SK-N-SH (cell line): ENCODE results near the gene WWC1. TPM values are rescaled to one million over a fixed set of nuclear protein-coding genes. Genes with fewer than 3 reads are reported as not detected.

Experiments used
- CTCF ChIA-PET: fragments of 300-600, 350-600 bp; formaldehyde crosslinking; extraction: SDS; loops from one replicate; lab custom pipeline; 2021; lab: Yijun Ruan, JAX
- POLR2A ChIA-PET: fragments of 350-600 bp; sonication (Branson Sonifier 250); formaldehyde crosslinking; extraction: SDS; loops from one replicate; lab custom pipeline; 2020; ENCODE audit warnings: antibody characterized with exemption, inconsistent platforms; lab: Yijun Ruan, JAX
- DNase-seq: peaks from one replicate; pipeline ENCODE4 v3.0.0; 2012
- H2AFZ ChIP-seq: fragments of 200-600 bp; sonication (generic); 2 replicates; pipeline ENCODE4 v1.8.1; 2016; ENCODE audit warnings: antibody characterized with exemption, mild to moderate bottlenecking, low read depth
- H3F3A ChIP-seq: fragments of 200-600 bp; sonication (generic); replicated peaks from 2 replicates; pipeline ENCODE3; 2016; ENCODE audit warnings: antibody characterized with exemption, mild to moderate bottlenecking; ENCODE audit not compliant: insufficient read depth
- H3K27ac ChIP-seq, 2 experiments: fragments of 200-500 bp in 1 of 2; fragments of 200-600 bp in 1 of 2; sonication (Bioruptor generic) in 1 of 2; sonication (generic), shearing (Covaris generic) in 1 of 2; 2 replicates each; pipeline versions ENCODE4 v1.5.1 to v1.6.1; 2014 to 2016; ENCODE audit warnings: low read depth in 2 of 2, inconsistent platforms in 1 of 2, low read length in 1 of 2, mild to moderate bottlenecking in 1 of 2, mixed read lengths in 1 of 2
- H3K27me3 ChIP-seq: fragments of 200-600 bp; sonication (generic), shearing (Covaris generic); 2 replicates; pipeline ENCODE4 v1.6.1; 2016; ENCODE audit warnings: mixed run types; ENCODE audit not compliant: insufficient read depth
- H3K36me3 ChIP-seq, 2 experiments: fragments of 200-500 bp in 1 of 2; fragments of 200-600 bp in 1 of 2; sonication (Bioruptor generic) in 1 of 2; sonication (generic) in 1 of 2; replicated peaks in 1 of 2; 2 replicates each; pipeline versions ENCODE3 to v1.5.1; 2014 to 2016; ENCODE audit warnings: low read length in 1 of 2, mild to moderate bottlenecking in 1 of 2; ENCODE audit not compliant: insufficient read depth in 2 of 2, control insufficient read depth in 1 of 2
- H3K4me1 ChIP-seq, 2 experiments: fragments of 200-500 bp in 1 of 2; fragments of 200-600 bp in 1 of 2; sonication (Bioruptor generic) in 1 of 2; sonication (generic), shearing (Covaris generic) in 1 of 2; 2 replicates each; pipeline versions ENCODE4 v1.5.1 to v1.6.1; 2014 to 2016; ENCODE audit warnings: low read depth in 1 of 2, low read length in 1 of 2, mixed run types in 1 of 2; ENCODE audit not compliant: insufficient read depth in 2 of 2, control insufficient read depth in 1 of 2
- H3K4me2 ChIP-seq: fragments of 200-600 bp; sonication (generic), shearing (Covaris generic); 2 replicates; pipeline ENCODE4 v1.6.1; 2017; ENCODE audit warnings: mixed run types
- H3K4me3 ChIP-seq, 2 experiments: fragments of 200-500 bp in 1 of 2; fragments of 200-600 bp in 1 of 2; sonication (Bioruptor generic) in 1 of 2; sonication (generic), shearing (Covaris generic) in 1 of 2; 2 replicates each; pipeline versions ENCODE4 v1.5.1 to v1.8.1; 2014 to 2016; ENCODE audit warnings: low read depth in 2 of 2, inconsistent platforms in 1 of 2, low read length in 1 of 2, mild to moderate bottlenecking in 1 of 2, mixed read lengths in 1 of 2, moderate library complexity in 1 of 2
- H3K79me2 ChIP-seq: fragments of 200-600 bp; sonication (generic); 2 replicates; pipeline ENCODE4 v1.8.1; 2017; ENCODE audit warnings: mild to moderate bottlenecking; ENCODE audit not compliant: insufficient read depth
- H3K9ac ChIP-seq: fragments of 200-600 bp; sonication (generic); 2 replicates; pipeline ENCODE4 v1.6.1; 2017; ENCODE audit warnings: mixed run types
- H3K9me2 ChIP-seq: fragments of 200-600 bp; sonication (generic); 2 replicates; pipeline ENCODE4 v1.6.1; 2017; ENCODE audit warnings: mixed run types
- H3K9me3 ChIP-seq: fragments of 200-600 bp; sonication (generic); 2 replicates; pipeline ENCODE4 v1.6.1; 2017; ENCODE audit warnings: mixed run types, mild to moderate bottlenecking, moderate library complexity
- H4K20me1 ChIP-seq: fragments of 200-600 bp; sonication (generic); 2 replicates; pipeline ENCODE4 v1.6.1; 2017; ENCODE audit warnings: mild to moderate bottlenecking, mixed run types; ENCODE audit not compliant: insufficient read depth
- CHD2 ChIP-seq: fragments of 150-350 bp; IDR thresholded peaks from 2 replicates; pipeline ENCODE4 v1.6.1; 2018; ENCODE audit warnings: low read length; ENCODE audit not compliant: partially characterized antibody
- EZH2phosphoT487 ChIP-seq: fragments of 200-600 bp; sonication (generic); IDR thresholded peaks from 2 replicates; pipeline ENCODE4 v1.6.1; 2017; ENCODE audit warnings: low read depth, mixed run types, mild to moderate bottlenecking, antibody characterized with exemption, moderate library complexity, borderline replicate concordance
- FOXJ3 ChIP-seq: sonication (generic); formaldehyde crosslinking; IDR thresholded peaks from 2 replicates; pipeline ENCODE4 v1.5.1; 2020; ENCODE audit warnings: mild to moderate bottlenecking, missing genetic modification reagents
- JUND ChIP-seq: IDR thresholded peaks from 2 replicates; pipeline ENCODE4 v1.4.0; 2012
- MXI1 ChIP-seq: IDR thresholded peaks from 2 replicates; pipeline ENCODE4 v1.6.1; 2012; ENCODE audit warnings: mild to moderate bottlenecking, low read depth, low read length, improper control_type of control experiment
- POLR2AphosphoS5 ChIP-seq: IDR thresholded peaks from 2 replicates; pipeline ENCODE4 v1.6.1; 2012; ENCODE audit warnings: low read depth, low read length
- RAD21 ChIP-seq: IDR thresholded peaks from 2 replicates; pipeline ENCODE4 v1.6.1; 2012; ENCODE audit warnings: mild to moderate bottlenecking, low read length
- RCOR1 ChIP-seq: fragments of 150-350 bp; IDR thresholded peaks from 2 replicates; pipeline ENCODE4 v1.6.1; 2017; ENCODE audit warnings: antibody characterized with exemption, low read length
- SMC3 ChIP-seq: IDR thresholded peaks from 2 replicates; pipeline ENCODE4 v1.6.1; 2012; ENCODE audit warnings: low read depth, low read length, improper control_type of control experiment
- TAF1 ChIP-seq: IDR thresholded peaks from 2 replicates; pipeline ENCODE4 v1.6.1; 2012; ENCODE audit warnings: low read depth, mild to moderate bottlenecking, low read length, moderate library complexity, borderline replicate concordance
- TCF12 ChIP-seq: IDR thresholded peaks from 2 replicates; pipeline ENCODE4 v1.4.0; 2012
- YY1 ChIP-seq: IDR thresholded peaks from 2 replicates; pipeline ENCODE4 v1.4.0; 2012; ENCODE audit warnings: low read depth, mild to moderate bottlenecking
- WGBS: methylation state at CpG from one replicate; pipeline ENCODE4 v1.1.6; 2017; ENCODE audit warnings: low lambda C conversion rate; 5-methylcytosine and 5-hydroxymethylcytosine counted together
- polyA plus RNA-seq, 3 experiments: library from polyadenylated mRNA; depleted of rRNA; stranded (reverse); fragments of >200 nt; gene quantifications; 2 replicates each; pipeline ENCODE4 v1.2.3, GENCODE V29; 2012
- TF ChIP-seq, protein P1 (sequence below): fragments of 200-600 bp; sonication (generic); IDR thresholded peaks from 2 replicates; pipeline ENCODE4 v1.6.1; 2017; ENCODE audit warnings: antibody characterized with exemption, mild to moderate bottlenecking, moderate library complexity
- TF ChIP-seq, protein P2 (sequence below): IDR thresholded peaks from 2 replicates; pipeline ENCODE4 v1.4.0; 2012; ENCODE audit warnings: low read depth, borderline replicate concordance

Gene WWC1
- polyA plus RNA-seq, 1 of the 3 experiments (the other 2 are of a cell fraction), result 16.9 TPM

DNA sequence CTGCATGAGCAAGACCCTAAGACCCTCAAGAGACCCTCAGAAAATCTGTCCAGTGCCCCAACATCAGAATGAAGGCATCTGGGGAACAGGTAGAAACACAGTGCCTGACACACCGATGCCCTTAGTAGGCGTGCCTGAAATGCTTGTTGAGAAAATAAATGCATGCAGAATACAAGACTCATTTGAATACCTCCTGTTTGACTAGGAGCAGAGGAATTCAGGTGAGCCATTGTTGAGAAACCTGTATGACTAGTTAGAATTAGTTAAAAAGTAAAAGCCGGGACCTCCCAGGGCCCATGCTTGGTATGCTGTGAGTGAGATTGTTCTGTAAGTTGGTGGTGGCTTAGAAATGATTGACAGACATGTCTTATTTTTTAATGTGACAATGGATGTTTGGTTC lies 55.0 kb downstream of the WWC1 start:
- Histone ChIP-seq H3K9me3 (no peaks in the 10 kb centered on the region), H3K79me2 (no peaks in the 10 kb centered on the region), H3K36me3 (no peaks in the 10 kb centered on the region), H3K27ac (no peak overlapping the region), H3K27me3 (no peaks in the 10 kb centered on the region), H3K4me3 (no peak overlapping the region), H2AFZ (no peak overlapping the region), H3K4me1 (0 out of 4 replicates have a peak, but pooled peaks cover 0 to 4% of the 10 kb centered on the region in 2 experiments), H3K9me2 (no peaks in the 10 kb centered on the region), H3F3A (no peaks in the 10 kb centered on the region), H3K4me2 (no peak overlapping the region), H4K20me1 (peaks cover 4% of the 10 kb centered on the region; the same call in 1 of the 2 replicates), H3K9ac (no peak overlapping the region)
- 97% methylated on average over 3 of the region's 3 CpGs for WGBS
- no peak for DNase-seq
- ChIA-PET CTCF (no interaction called here), POLR2A (no interaction called here)
- TF ChIP-seq TCF12 (no peak), JUND (no peak), RAD21 (no peak), EZH2phosphoT487 (no peak), CHD2 (no peak)
- TF ChIP-seq, protein P1, sequence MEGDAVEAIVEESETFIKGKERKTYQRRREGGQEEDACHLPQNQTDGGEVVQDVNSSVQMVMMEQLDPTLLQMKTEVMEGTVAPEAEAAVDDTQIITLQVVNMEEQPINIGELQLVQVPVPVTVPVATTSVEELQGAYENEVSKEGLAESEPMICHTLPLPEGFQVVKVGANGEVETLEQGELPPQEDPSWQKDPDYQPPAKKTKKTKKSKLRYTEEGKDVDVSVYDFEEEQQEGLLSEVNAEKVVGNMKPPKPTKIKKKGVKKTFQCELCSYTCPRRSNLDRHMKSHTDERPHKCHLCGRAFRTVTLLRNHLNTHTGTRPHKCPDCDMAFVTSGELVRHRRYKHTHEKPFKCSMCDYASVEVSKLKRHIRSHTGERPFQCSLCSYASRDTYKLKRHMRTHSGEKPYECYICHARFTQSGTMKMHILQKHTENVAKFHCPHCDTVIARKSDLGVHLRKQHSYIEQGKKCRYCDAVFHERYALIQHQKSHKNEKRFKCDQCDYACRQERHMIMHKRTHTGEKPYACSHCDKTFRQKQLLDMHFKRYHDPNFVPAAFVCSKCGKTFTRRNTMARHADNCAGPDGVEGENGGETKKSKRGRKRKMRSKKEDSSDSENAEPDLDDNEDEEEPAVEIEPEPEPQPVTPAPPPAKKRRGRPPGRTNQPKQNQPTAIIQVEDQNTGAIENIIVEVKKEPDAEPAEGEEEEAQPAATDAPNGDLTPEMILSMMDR, result no peak

DNA sequence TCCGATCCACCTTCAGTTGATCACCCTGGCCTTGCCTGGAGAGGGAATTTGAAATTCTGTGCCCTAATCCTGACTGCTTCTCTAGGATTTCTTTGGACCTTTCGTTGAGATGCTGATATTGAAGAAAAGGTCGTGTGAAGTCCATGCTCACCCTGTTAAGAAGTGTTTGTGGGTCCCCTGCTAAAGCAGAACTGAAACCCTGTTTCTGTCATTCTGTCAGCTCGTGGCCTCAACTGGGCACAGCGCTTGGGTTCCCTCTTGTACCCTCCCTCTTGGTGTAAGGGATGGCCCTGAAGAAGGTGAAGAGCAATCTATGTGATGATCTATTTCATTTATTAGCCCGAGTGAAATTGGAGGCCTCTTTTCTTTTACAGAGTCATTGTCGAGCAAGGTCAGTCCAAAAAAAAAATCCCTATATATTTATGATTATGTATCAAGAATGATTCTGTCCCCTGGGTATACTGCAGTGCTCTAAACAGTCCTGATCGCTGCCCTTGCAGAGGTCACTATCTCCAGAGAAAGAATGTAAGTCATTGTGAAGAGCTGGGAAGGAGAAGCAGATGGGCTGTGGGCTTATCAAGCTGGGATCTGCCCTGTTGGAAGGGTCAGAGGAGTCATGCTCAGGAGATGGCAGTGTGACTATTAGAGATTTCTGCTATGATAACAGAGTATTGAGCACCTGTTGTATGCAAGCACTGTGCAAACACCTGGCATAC lies 56.1 kb downstream of the WWC1 start:
- CTCF ChIA-PET, result no interaction called here
- H3K79me2 ChIP-seq, result no peaks in the 10 kb centered on the region
- H3K9ac ChIP-seq, result no peak overlapping the region
- TF ChIP-seq MXI1 (no peak), RCOR1 (no peak), TAF1 (no peak), POLR2AphosphoS5 (no peak), YY1 (no peak), SMC3 (no peak), FOXJ3 (CRISPR knock-in tag) (no peak)
- TF ChIP-seq, protein P2, sequence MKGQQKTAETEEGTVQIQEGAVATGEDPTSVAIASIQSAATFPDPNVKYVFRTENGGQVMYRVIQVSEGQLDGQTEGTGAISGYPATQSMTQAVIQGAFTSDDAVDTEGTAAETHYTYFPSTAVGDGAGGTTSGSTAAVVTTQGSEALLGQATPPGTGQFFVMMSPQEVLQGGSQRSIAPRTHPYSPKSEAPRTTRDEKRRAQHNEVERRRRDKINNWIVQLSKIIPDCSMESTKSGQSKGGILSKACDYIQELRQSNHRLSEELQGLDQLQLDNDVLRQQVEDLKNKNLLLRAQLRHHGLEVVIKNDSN, result no peak
- no peak overlapping the region for H3K27ac ChIP-seq
- H4K20me1 ChIP-seq, result no peaks in the 10 kb centered on the region
- DNase-seq, result no peak
- POLR2A ChIA-PET, result no interaction called here
- H3K36me3 ChIP-seq, result no peaks in the 10 kb centered on the region
- no peaks in the 10 kb centered on the region for H3K4me1 ChIP-seq
- H2AFZ ChIP-seq, result no peak overlapping the region
- WGBS, result 93% methylated on average over 8 of the region's 8 CpGs
- H3K4me3 ChIP-seq, result no peak overlapping the region
- no peak overlapping the region for H3K4me2 ChIP-seq
- no peaks in the 10 kb centered on the region for H3F3A ChIP-seq
- no peaks in the 10 kb centered on the region for H3K9me3 ChIP-seq
- no peaks in the 10 kb centered on the region for H3K27me3 ChIP-seq
- H3K9me2 ChIP-seq, result no peaks in the 10 kb centered on the region
